GM19240 (cell line): ENCODE measurements around the gene WDR59.

Experiments used
- DNase-seq: peaks from one replicate; pipeline ENCODE4 v3.0.0; 2011; ENCODE audit warnings: low spot score; ENCODE audit not compliant: insufficient read length

WDR59 gene

GRCh38 chr16:74984194-74984528 lies 762 bp downstream of the WDR59 start:
- DNase-seq, result no peak

- DNase-seq, result no peak
These were observed 2.7 kb downstream of the WDR59 start for GRCh38 chr16:74982256-74982655.

- DNase-seq, result no peak
These were observed 9.3 kb downstream of the WDR59 start for GRCh38 chr16:74975591-74975990.

GRCh38 chr16:74973304-74973703 lies 11.6 kb downstream of the WDR59 start:
- no peak for DNase-seq

- DNase-seq, result no peak
These were observed 30.2 kb downstream of the WDR59 start for GRCh38 chr16:74954763-74955162.

- no peak for DNase-seq
These were observed 33.2 kb downstream of the WDR59 start for GRCh38 chr16:74951681-74952080.

GRCh38 chr16:74951206-74951605 lies 33.7 kb downstream of the WDR59 start:
- DNase-seq, result no peak

- DNase-seq, result no peak
These were observed 34.4 kb downstream of the WDR59 start for GRCh38 chr16:74950511-74950910.

- DNase-seq, result no peak
These were observed 35.6 kb downstream of the WDR59 start for GRCh38 chr16:74949309-74949708.

- no peak for DNase-seq
These were observed 40.5 kb downstream of the WDR59 start for GRCh38 chr16:74944466-74944865.

GRCh38 chr16:74942977-74943918 lies 41.7 kb downstream of the WDR59 start:
- DNase-seq, result no peak

- DNase-seq, result no peak
These were observed 42.4 kb downstream of the WDR59 start for GRCh38 chr16:74942566-74942965.

GRCh38 chr16:74939688-74940087 lies 45.2 kb downstream of the WDR59 start:
- no peak for DNase-seq

- peak; percentile 27 for DNase-seq
These were observed 47.9 kb downstream of the WDR59 start for GRCh38 chr16:74936902-74937560.

- no peak for DNase-seq
These were observed 53.5 kb downstream of the WDR59 start for GRCh38 chr16:74931445-74931844.

- DNase-seq, result no peak
These were observed 55.3 kb downstream of the WDR59 start for GRCh38 chr16:74929636-74930035.

- no peak for DNase-seq
These were observed 58.1 kb downstream of the WDR59 start for GRCh38 chr16:74926805-74927204.

- DNase-seq, result no peak
These were observed 61.0 kb downstream of the WDR59 start for GRCh38 chr16:74923766-74924460.

GRCh38 chr16:74922150-74923138 lies 62.5 kb downstream of the WDR59 start:
- no peak for DNase-seq

GRCh38 chr16:74921051-74921450 lies 63.9 kb downstream of the WDR59 start:
- no peak for DNase-seq

GRCh38 chr16:74909665-74910064 lies 75.3 kb downstream of the WDR59 start:
- no peak for DNase-seq
